Stimulated activated naive B cell treated with anti-CD40 and anti-IgM and Interleukin-4, amounts not matched to agents 10 μg/mL and 1 μg/mL and 100 μg/mL, for 72 hours (primary cell): Measurements from ENCODE around the gene NUP62.

Source experiments
- ATAC-seq, 2 donors: fragments of 150-1000 bp; cut with Tn5 transposase; replicated peaks; 2 replicates each; pipeline ENCODE4 v1.10.0; 2021; ENCODE audit warnings: moderate library complexity in 1 of 2
- DNase-seq: peaks from one replicate; pipeline ENCODE4 v3.0.0; 2021
- H3K27ac Mint-ChIP-seq: one replicate; pipeline ENCODE4 v1.8.0; 2022; ENCODE audit warnings: mild to moderate bottlenecking, mixed read lengths
- H3K27me3 Mint-ChIP-seq, 2 donors: one replicate each; pipeline ENCODE4 v1.8.0; 2022; ENCODE audit warnings: mixed read lengths in 2 of 2
- H3K36me3 Mint-ChIP-seq, 2 donors: one replicate each; pipeline ENCODE4 v1.8.0; 2022; ENCODE audit warnings: mixed read lengths in 2 of 2, mild to moderate bottlenecking in 1 of 2
- H3K4me1 Mint-ChIP-seq, 2 donors: one replicate each; pipeline ENCODE4 v1.8.0; 2022; ENCODE audit warnings: mixed read lengths in 2 of 2, mild to moderate bottlenecking in 1 of 2
- H3K4me3 Mint-ChIP-seq, 2 donors: one replicate each; pipeline ENCODE4 v1.8.0; 2022; ENCODE audit warnings: mild to moderate bottlenecking in 2 of 2, mixed read lengths in 2 of 2, moderate library complexity in 1 of 2
- H3K9me3 Mint-ChIP-seq, 2 donors: one replicate each; pipeline ENCODE4 v1.8.0; 2022; ENCODE audit warnings: mixed read lengths in 2 of 2, mild to moderate bottlenecking in 1 of 2

The NUP62 gene

GRCh38 chr19:49891393-49891792 is 37.9 kb downstream of the NUP62 start:
- Mint-ChIP-seq H3K4me3 (peak overlapping the region; percentile 95 to 99), H3K9me3 (peaks cover 11 to 19% of the 10 kb centered on the region in 2 donors), H3K27ac (peak overlapping the region; percentile 96), H3K27me3 (no peaks in the 10 kb centered on the region), H3K4me1 (peaks cover 60 to 89% of the 10 kb centered on the region in 2 donors), H3K36me3 (peaks cover 81 to 98% of the 10 kb centered on the region in 2 donors)
- ATAC-seq = no peak
- no peak for DNase-seq

GRCh38 chr19:49890349-49891311 is 38.7 kb downstream of the NUP62 start:
- DNase-seq (peak; percentile 55), ATAC-seq (peak; percentile 20 to 29)
- Mint-ChIP-seq H3K9me3 (peaks cover 11 to 19% of the 10 kb centered on the region in 2 donors), H3K27ac (peak overlapping the region; percentile 96), H3K27me3 (no peaks in the 10 kb centered on the region), H3K4me1 (peaks cover 60 to 90% of the 10 kb centered on the region in 2 donors), H3K36me3 (peaks cover 80 to 94% of the 10 kb centered on the region in 2 donors), H3K4me3 (peak overlapping the region; percentile 95 to 99)

GRCh38 chr19:49889687-49890348 is 39.5 kb downstream of the NUP62 start:
- ATAC-seq (peak; percentile 5 to 13), DNase-seq (peak; percentile 56)
- Mint-ChIP-seq H3K27ac (peak overlapping the region; percentile 94), H3K4me1 (peaks cover 58 to 91% of the 10 kb centered on the region in 2 donors), H3K4me3 (peak overlapping the region; percentile 76 to 79), H3K36me3 (peaks cover 80 to 94% of the 10 kb centered on the region in 2 donors), H3K27me3 (no peaks in the 10 kb centered on the region), H3K9me3 (peaks cover 11 to 19% of the 10 kb centered on the region in 2 donors)

- H3K27ac Mint-ChIP-seq = peak overlapping the region; percentile 94
- H3K4me1 Mint-ChIP-seq = peaks cover 56 to 91% of the 10 kb centered on the region in 2 donors
- peaks cover 11 to 19% of the 10 kb centered on the region in 2 donors for H3K9me3 Mint-ChIP-seq
- peaks cover 81 to 94% of the 10 kb centered on the region in 2 donors for H3K36me3 Mint-ChIP-seq
- no peak for DNase-seq
- no peaks in the 10 kb centered on the region for H3K27me3 Mint-ChIP-seq
- no peak for ATAC-seq
- peak overlapping the region; percentile 76 to 79 for H3K4me3 Mint-ChIP-seq
These were observed 40.1 kb downstream of the NUP62 start for GRCh38 chr19:49889038-49889686.

- H3K9me3 Mint-ChIP-seq = peaks cover 11 to 18% of the 10 kb centered on the region in 2 donors
- H3K36me3 Mint-ChIP-seq = peaks cover 80 to 93% of the 10 kb centered on the region in 2 donors
- DNase-seq = no peak
- H3K27me3 Mint-ChIP-seq = no peaks in the 10 kb centered on the region
- peaks cover 53 to 91% of the 10 kb centered on the region in 2 donors for H3K4me1 Mint-ChIP-seq
- peak; percentile 7 to 11 for ATAC-seq
- H3K4me3 Mint-ChIP-seq = peak overlapping the region; percentile 76 to 79
- H3K27ac Mint-ChIP-seq = peak overlapping the region; percentile 94
These were observed 40.8 kb downstream of the NUP62 start for GRCh38 chr19:49888510-49888824.

DNA sequence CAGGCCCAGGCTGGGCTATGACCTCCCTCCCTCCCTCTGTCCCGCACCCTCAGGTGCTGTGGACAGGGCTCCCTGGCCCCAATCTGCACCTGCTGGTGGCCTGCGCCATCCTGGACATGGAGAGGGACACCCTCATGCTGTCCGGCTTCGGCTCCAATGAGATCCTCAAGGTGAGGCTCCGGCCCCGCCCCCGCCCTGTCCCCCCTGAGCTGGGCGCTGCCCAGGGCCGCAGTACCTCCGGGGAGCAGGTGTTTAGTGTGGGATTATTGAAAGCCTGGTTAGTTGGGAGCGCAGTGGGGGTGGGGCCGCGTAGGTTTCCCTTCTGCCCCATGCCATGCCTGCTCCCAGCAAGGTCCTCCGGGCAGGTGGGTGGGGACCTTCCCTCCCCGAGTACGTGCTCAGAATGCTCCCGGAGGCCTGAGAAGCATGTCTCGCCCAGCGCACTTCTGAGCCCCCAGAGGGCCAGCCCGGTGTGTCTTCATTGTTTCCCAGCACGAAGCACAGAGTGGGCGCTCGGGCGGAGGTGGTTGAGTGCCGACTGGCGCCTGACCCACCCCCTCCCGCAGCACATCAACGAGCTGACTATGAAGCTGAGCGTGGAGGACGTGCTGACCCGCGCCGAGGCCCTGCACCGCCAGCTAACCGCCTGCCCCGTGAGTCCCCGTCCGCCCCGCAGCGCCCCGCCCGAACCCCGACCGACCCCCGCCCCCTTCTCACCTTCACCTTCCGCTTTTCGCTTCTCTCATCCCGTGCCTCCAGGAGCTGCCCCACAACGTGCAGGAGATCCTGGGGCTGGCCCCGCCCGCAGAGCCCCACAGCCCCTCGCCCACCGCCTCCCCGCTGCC is 41.4 kb downstream of the NUP62 start:
- peak overlapping the region; percentile 94 for H3K27ac Mint-ChIP-seq
- peaks cover 13 to 14% of the 10 kb centered on the region in 2 donors for H3K9me3 Mint-ChIP-seq
- peak overlapping the region; percentile 64 to 79 for H3K4me3 Mint-ChIP-seq
- DNase-seq (peak; percentile 42), ATAC-seq (peak; percentile 22 to 30)
- H3K4me1 Mint-ChIP-seq = peaks cover 51 to 90% of the 10 kb centered on the region in 2 donors
- peaks cover 79 to 93% of the 10 kb centered on the region in 2 donors for H3K36me3 Mint-ChIP-seq
- H3K27me3 Mint-ChIP-seq = no peaks in the 10 kb centered on the region

DNA sequence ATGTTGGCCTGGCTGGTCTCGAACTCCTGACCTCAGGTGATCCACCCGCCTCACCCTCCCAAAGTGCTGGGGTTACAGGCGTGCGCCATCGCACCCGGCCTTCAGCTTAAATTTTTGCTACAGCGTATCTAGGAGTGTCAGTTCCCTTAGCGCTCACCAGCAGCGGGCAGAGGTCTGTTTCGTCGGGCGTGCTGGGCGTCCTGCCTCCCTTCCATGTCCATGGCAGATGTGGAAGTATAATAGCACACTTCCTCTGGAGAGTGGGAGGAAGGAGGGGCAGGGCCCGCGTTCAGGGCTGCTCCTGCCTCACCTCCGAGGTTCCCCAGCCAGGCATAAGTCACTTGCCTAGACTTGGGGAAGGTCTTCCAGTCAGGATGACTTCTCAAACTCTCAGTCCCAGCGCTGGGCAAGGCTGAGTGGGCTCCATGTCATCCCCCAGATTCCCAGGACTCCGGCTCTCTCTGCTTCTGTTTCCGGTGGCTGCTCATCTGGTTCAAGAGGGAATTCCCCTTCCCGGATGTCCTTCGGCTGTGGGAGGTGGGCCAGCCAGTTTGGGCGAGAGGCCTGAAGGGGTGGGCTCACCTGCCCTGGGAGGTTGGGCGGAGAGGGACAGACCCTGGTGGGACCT is 42.2 kb downstream of the NUP62 start:
- Mint-ChIP-seq H3K4me1 (peaks cover 45 to 89% of the 10 kb centered on the region in 2 donors), H3K4me3 (peak overlapping the region; percentile 64 to 79), H3K9me3 (peaks cover 9 to 11% of the 10 kb centered on the region in 2 donors), H3K27ac (peak overlapping the region; percentile 94), H3K27me3 (no peaks in the 10 kb centered on the region), H3K36me3 (peaks cover 78 to 93% of the 10 kb centered on the region in 2 donors)
- ATAC-seq (peak; percentile 1 to 2), DNase-seq (no peak)

- peaks cover 43 to 88% of the 10 kb centered on the region in 2 donors for H3K4me1 Mint-ChIP-seq
- DNase-seq (no peak), ATAC-seq (no peak)
- H3K9me3 Mint-ChIP-seq = peaks cover 0 to 4% of the 10 kb centered on the region in 2 donors
- H3K4me3 Mint-ChIP-seq = no peak overlapping the region
- peaks cover 75 to 93% of the 10 kb centered on the region in 2 donors for H3K36me3 Mint-ChIP-seq
- H3K27ac Mint-ChIP-seq = peak overlapping the region; percentile 85
- no peaks in the 10 kb centered on the region for H3K27me3 Mint-ChIP-seq
These were observed 44.5 kb downstream of the NUP62 start for GRCh38 chr19:49884760-49885159.

- Mint-ChIP-seq H3K27me3 (no peaks in the 10 kb centered on the region), H3K4me3 (no peak overlapping the region), H3K36me3 (peaks cover 73 to 91% of the 10 kb centered on the region in 2 donors), H3K4me1 (peaks cover 39 to 87% of the 10 kb centered on the region in 2 donors), H3K27ac (peak overlapping the region; percentile 85), H3K9me3 (peaks cover 0 to 4% of the 10 kb centered on the region in 2 donors)
- DNase-seq (no peak), ATAC-seq (no peak)
These were observed 45.2 kb downstream of the NUP62 start for GRCh38 chr19:49884109-49884508.

DNA sequence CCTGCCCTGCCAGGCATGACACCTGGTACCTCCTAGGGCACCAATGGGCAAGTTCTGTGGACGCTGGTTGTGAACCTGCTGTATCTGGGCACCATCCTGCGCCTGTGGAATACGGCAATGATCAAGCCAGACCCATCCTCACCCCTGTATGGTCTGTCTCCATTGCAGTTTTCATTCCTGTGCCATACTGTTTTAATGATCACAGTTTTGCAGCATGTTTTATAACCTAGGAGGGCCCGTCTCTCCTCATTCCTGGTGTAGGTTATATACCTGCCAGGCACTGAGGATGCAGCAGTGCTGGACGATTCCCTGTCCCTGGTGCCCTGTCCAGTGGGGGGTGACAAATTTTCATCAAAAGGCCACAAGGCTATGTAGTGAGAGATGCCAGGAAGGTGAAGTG is 46.2 kb downstream of the NUP62 start:
- Mint-ChIP-seq H3K4me3 (no peak overlapping the region), H3K27ac (peak overlapping the region; percentile 60), H3K9me3 (peaks cover 0 to 2% of the 10 kb centered on the region in 2 donors), H3K4me1 (peaks cover 40 to 87% of the 10 kb centered on the region in 2 donors), H3K27me3 (no peaks in the 10 kb centered on the region), H3K36me3 (peaks cover 69 to 89% of the 10 kb centered on the region in 2 donors)
- DNase-seq (no peak), ATAC-seq (no peak)

DNA sequence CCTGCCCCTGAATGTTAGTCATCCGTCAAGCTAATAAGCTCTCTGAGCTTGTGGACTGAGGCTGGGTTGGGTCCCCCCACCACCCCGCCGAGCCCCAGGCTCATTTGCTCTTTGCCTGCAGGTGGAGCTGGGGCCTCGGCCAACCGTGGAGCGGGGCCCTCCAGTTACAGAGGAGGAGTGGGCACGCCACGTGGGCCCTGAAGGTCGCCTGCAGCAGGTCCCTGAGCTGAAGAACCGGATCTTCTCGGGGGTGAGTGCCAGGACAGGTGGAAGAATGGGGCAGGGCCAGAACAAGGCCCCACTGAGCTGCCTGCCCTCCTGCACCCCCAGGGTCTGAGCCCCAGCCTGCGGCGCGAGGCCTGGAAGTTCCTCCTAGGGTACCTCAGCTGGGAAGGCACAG is 46.7 kb downstream of the NUP62 start:
- no peak for DNase-seq
- Mint-ChIP-seq H3K4me1 (peaks cover 37 to 86% of the 10 kb centered on the region in 2 donors), H3K27me3 (no peaks in the 10 kb centered on the region), H3K4me3 (no peak overlapping the region), H3K27ac (peak overlapping the region; percentile 73), H3K9me3 (peaks cover 0 to 2% of the 10 kb centered on the region in 2 donors), H3K36me3 (peaks cover 69 to 87% of the 10 kb centered on the region in 2 donors)
- no peak for ATAC-seq

- H3K4me1 Mint-ChIP-seq = peaks cover 29 to 77% of the 10 kb centered on the region in 2 donors
- H3K27me3 Mint-ChIP-seq = no peaks in the 10 kb centered on the region
- peak overlapping the region; percentile 79 for H3K27ac Mint-ChIP-seq
- H3K4me3 Mint-ChIP-seq = peak overlapping the region in 1 of 2 donors; percentile 36
- H3K36me3 Mint-ChIP-seq = peaks cover 66 to 79% of the 10 kb centered on the region in 2 donors
- peaks cover 0 to 2% of the 10 kb centered on the region in 2 donors for H3K9me3 Mint-ChIP-seq
- no peak for ATAC-seq
- DNase-seq = no peak
These were observed 47.5 kb downstream of the NUP62 start for GRCh38 chr19:49881672-49882394.
